GM18867 (cell line): ENCODE data around the gene ARHGDIB.

Experiments
- ATAC-seq: cut with Tn5 transposase; IDR thresholded peaks from one replicate; pipeline ENCODE4 v1.9.1; 2021; ENCODE audit warnings: mild to moderate bottlenecking, moderate library complexity; ENCODE audit not compliant: unreplicated experiment

Gene ARHGDIB

DNA sequence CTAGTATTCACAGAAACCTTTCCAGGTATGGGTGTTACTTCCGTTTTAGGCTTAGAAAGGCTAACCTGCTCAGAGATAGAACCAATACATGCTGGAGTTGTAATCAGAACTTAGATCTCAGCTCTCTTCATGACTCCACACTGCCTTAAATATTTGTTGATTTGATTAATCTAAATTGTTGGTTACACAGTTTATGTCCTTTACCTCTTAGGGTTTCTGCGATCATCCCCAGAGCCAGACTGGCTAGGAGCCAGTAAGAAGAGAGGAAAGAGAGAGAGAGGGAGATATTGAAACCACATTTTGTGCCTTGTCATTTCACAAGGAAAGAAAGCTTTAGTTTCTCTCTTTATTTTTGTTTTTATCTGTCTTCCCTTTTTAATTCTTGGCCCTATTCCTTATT lies 58.9 kb downstream of the ARHGDIB start:
- ATAC-seq, result no peak

DNA sequence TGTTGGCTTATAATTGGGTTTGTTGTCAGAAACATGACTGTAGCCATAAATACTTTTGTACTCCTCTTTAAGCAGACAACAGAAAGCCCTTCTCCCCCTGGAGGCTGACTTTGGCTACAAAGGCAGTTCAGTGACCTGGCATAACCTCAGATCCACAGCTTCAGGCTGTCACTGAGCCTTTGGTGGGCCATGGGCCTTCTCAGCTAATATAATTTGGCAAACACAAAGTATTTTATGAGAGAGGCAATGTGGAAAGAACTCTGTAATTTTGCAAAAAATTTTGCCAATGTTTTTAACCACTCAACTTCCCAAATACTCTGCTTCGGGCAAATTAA lies 60.2 kb downstream of the ARHGDIB start:
- no peak for ATAC-seq

DNA sequence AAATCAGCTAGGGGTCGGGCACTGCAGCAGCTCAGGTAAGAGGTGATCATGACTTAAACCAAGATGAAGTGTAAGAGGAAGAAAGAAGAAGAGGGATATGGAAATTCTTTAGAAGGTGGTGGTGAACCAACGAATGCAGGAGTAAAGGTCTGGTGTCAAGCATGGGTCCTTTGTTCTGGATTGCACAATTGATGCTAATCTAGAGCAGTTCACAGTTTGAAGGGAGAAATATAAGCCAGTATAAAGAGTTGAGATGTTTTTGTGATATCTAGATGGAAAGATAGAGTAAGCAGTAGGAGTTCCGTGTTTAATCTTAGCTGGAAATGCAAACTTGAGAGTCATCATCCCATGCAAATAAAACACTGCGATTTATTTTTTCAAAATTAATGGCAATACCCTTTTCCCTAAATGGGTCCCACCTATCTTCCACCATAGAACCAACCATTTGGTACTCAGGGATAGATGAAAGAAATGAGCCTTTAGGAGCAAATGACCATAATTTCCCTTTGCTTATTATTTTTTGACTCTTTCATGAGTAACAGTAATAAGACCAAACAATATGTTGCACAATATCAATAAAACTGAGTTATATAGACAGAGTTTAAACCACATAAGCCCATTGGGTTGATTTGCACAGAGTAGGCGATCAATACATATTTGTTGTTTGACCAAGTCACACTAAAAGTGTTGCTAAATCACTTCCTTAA lies 60.7 kb downstream of the ARHGDIB start:
- ATAC-seq, result no peak

DNA sequence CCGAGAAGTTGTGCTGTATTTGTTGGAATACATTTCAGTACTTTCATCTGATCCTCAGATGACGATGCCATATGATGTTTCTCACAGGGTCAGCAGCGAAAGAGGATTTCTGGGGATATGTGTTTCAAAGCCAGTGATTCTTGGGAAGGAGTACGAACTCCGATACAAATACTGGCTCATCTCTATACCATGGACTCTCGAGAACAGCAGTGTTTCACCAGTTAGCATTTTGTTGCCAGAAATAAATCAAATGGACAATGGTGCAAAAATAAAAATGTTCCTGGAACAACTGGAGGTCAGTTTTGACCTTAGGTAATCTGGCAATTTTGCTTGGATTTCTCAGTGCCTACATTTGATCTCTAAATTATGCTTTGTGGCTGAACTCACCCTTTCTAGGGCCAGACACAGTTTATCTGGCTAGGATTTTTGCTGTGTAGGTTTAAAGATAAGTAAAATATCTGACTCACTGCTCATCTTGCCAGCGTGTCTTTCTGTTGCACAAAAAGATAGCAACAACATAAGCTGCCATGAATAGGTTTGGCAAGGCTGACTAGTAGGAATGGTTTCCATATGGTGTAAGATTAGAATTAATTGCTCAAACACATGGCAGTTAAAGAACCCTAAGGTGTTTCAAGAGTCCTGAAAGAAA lies 64.8 kb downstream of the ARHGDIB start:
- no peak for ATAC-seq

DNA sequence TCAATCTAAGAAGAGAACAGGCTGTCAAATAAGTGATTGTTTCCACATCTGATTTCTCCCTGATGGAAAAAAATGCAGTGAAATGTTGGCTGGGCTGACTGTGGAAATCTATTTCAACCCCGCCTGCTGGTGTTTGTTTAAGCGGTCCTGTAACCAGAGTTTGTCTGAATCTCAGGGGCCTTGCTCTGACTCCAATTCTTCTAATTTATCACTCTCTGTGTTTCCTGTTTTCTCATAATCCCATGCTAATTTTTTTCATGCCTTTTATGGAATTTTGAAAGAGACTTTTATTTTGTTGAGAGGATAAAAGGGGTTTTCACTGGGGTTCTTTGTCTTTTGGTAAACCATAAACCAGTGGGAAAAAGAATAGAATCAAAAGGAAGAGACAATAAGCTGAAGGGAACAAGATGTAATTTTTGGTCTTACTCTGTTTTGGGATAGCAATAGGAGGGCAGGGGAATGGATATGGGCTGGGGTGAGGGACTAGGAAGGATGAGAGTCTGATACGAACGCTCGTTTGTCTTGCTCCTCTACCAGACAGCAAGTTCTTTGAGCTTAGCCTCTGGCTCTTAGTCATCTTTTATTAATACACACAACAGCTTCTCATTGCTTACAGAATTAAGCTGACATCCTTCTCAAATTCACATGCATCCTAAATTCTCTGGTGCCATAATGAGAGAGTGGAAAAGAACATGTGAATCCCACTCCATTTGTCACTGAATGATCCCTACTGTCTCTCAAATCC lies 67.7 kb downstream of the ARHGDIB start:
- ATAC-seq, result no peak

DNA sequence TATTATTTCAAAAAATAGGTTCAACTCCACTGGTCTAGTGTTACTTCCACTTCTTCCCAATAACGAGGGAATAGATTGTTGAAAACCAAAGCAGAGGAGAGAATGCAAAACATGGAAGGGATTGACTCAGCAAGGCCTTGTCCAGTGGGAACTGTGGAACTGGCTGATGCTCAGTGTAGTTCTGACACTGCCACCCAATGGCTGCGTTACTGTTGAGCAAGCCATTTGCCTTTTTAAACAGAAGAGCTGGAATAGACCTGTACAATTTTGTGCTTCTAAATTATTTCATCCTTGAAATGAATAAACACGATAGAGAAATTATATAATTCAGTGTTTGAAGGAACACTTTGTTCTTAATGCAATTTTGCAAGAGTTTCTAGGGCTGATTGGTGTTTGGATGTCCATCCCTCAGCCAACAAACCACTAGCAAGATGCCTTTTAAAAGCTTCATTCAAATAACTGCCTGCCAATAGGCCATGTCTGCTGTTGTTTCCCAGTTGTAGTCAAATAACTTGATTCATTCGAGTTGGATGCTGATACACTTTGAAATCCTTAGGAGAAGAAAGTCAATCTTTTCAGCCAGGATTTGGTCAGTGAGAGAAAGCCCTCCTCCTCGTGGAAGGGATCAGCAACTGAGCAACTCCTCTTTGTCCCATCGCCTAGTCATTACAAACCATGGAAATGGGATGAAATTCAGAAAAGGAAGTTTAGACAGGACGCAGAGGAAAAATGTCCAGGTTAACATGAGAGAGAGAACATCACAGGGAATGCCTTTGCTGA lies 68.5 kb downstream of the ARHGDIB start:
- ATAC-seq, result no peak
